ENCODE results near the gene ITPR1. TPM values are rescaled to one million over a fixed set of nuclear protein-coding genes. Genes with fewer than 3 reads are reported as not detected.

ITPR1 gene
- total and polyA plus RNA-seq, 3 donors from 2014 or later = 26.5 to 129 (median 59.7) TPM

DNA sequence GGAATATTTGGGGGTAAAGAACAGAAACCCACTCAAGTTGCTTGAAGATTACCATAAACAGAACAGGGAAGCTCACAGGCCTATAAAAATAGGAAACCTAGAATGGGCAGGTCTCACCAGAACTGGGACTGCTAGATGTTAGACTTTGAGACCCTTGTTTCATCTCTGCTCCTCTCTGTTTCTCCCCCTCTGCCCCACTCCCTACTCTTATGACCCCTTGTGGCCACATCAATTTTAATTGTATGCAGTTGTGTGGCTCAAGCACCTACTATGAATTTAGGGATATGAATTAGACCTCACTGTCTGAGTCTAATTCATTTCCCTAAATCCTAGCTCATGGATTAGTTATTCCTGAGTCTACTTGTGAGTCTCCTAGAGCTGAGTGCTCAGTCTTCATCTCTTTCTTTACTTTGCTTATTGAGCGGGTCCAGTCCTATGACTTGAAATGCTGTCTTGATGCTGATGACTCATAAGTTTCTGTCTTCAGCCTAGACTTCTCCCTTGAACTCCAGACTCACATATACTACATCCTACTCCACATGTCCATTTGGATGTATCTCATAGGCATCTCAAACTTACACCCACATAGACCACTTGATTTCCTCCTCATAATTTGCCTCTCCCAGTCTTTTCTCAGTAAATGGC lies 78.7 kb downstream of the ITPR1 start:
- intact Hi-C loops (cut with DNase I; ENCODE audit: low total_unique reads) = no loop called here
- no peaks in the 10 kb centered on the region for H3K9me3 ChIP-seq
- WGBS, 2 donors = 96 to 100% methylated on average over 1 of the region's 1 CpG

DNA sequence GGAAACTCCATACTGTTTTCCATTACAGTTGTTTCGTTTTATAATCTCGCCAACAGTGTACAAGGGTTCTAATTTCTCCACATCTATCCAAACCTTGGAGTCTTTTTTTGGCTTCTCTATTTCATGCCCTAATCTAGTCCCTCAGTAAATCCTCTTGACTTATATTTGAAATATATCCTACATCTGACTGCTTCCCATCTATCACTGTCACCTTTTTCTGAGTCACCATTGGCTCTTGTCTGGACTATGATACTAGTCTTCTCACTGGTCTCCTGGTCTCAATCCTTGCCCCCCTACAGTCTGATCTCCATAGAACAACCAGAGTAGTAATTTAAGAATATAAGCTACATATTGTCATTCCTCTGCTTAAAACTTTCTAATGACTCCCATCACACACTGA lies 80.0 kb downstream of the ITPR1 start:
- no peak for DNase-seq
- Histone ChIP-seq H3K27ac (no peak overlapping the region), H3K4me3 (no peak overlapping the region), H3K36me3 (ENCODE audit: low read depth, missing control alignments) (no peaks in the 10 kb centered on the region), H3K9me3 (no peaks in the 10 kb centered on the region), H3K27me3 (no peaks in the 10 kb centered on the region), H3K4me1 (no peaks in the 10 kb centered on the region)
- WGBS, 2 donors = 94 to 96% methylated on average over 2 of the region's 2 CpGs
- intact Hi-C loops (cut with DNase I; ENCODE audit: low total_unique reads) = no loop called here
- TF ChIP-seq, protein P1, sequence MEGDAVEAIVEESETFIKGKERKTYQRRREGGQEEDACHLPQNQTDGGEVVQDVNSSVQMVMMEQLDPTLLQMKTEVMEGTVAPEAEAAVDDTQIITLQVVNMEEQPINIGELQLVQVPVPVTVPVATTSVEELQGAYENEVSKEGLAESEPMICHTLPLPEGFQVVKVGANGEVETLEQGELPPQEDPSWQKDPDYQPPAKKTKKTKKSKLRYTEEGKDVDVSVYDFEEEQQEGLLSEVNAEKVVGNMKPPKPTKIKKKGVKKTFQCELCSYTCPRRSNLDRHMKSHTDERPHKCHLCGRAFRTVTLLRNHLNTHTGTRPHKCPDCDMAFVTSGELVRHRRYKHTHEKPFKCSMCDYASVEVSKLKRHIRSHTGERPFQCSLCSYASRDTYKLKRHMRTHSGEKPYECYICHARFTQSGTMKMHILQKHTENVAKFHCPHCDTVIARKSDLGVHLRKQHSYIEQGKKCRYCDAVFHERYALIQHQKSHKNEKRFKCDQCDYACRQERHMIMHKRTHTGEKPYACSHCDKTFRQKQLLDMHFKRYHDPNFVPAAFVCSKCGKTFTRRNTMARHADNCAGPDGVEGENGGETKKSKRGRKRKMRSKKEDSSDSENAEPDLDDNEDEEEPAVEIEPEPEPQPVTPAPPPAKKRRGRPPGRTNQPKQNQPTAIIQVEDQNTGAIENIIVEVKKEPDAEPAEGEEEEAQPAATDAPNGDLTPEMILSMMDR (IDR thresholded peaks at IDR 0.05) = no peak
- TF ChIP-seq POLR2A (IDR thresholded peaks at IDR 0.05) = no peak

More for the DNA sequence above, 78.7 kb downstream of the ITPR1 start:
- Histone ChIP-seq H3K4me3 (no peak overlapping the region), H3K36me3 (ENCODE audit: low read depth, missing control alignments) (no peaks in the 10 kb centered on the region), H3K27me3 (no peaks in the 10 kb centered on the region), H3K4me1 (no peaks in the 10 kb centered on the region), H3K27ac (no peak overlapping the region)
- TF ChIP-seq POLR2A (IDR thresholded peaks at IDR 0.05) = no peak
- DNase-seq = no peak

GRCh38 chr3:4574426-4574965 lies 81.3 kb downstream of the ITPR1 start:
- Histone ChIP-seq H3K9me3 (no peaks in the 10 kb centered on the region), H3K4me3 (no peak overlapping the region), H3K36me3 (ENCODE audit: low read depth, missing control alignments) (no peaks in the 10 kb centered on the region), H3K27me3 (no peaks in the 10 kb centered on the region), H3K27ac (no peak overlapping the region), H3K4me1 (no peaks in the 10 kb centered on the region)
- 91 to 92% methylated on average over 6 of the region's 6 CpGs for WGBS, 2 donors
- DNase-seq = no peak
- TF ChIP-seq, protein P1 (IDR thresholded peaks at IDR 0.05) = no peak
- no peak for TF ChIP-seq POLR2A (IDR thresholded peaks at IDR 0.05)
- intact Hi-C loops (cut with DNase I; ENCODE audit: low total_unique reads) = no loop called here

- H3K9me3 ChIP-seq = no peaks in the 10 kb centered on the region
- no peak for DNase-seq
- peaks cover 4% of the 10 kb centered on the region for H3K4me1 ChIP-seq
- no peak overlapping the region for H3K27ac ChIP-seq
- no peak overlapping the region for H3K4me3 ChIP-seq
- H3K27me3 ChIP-seq = no peaks in the 10 kb centered on the region
- no peak for TF ChIP-seq POLR2A (IDR thresholded peaks at IDR 0.05)
- TF ChIP-seq, protein P1 (IDR thresholded peaks at IDR 0.05) = no peak
- no peaks in the 10 kb centered on the region for H3K36me3 ChIP-seq (ENCODE audit: low read depth, missing control alignments)
- intact Hi-C loops (cut with DNase I; ENCODE audit: low total_unique reads) = no loop called here
These were observed 82.2 kb downstream of the ITPR1 start for GRCh38 chr3:4575381-4575780.

DNA sequence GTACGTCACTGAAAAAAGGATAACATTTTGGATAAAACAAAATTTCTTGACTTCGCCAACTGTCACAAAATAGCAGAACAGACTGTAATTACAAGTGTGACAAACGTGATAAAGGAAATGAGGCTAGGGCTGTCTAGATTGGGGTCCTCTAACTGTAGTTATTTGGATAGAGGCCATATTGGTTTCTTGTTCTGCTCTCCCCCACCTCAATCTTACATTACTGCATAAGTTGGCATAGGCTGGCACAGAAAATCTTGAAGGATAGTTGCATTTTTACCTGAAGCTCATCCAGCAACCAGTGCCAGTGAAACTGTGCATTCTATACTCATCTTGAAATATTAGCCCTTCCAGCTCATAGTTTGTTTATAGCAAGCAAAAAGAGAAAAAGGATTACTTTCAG lies 84.6 kb downstream of the ITPR1 start:
- peaks cover 26% of the 10 kb centered on the region for H3K4me1 ChIP-seq
- no peaks in the 10 kb centered on the region for H3K27me3 ChIP-seq
- DNase-seq = no peak
- intact Hi-C loops (cut with DNase I; ENCODE audit: low total_unique reads) = no loop called here
- H3K4me3 ChIP-seq = no peak overlapping the region
- H3K9me3 ChIP-seq = no peaks in the 10 kb centered on the region
- H3K27ac ChIP-seq = no peak overlapping the region
- TF ChIP-seq POLR2A (IDR thresholded peaks at IDR 0.05) = no peak
- TF ChIP-seq, protein P1 (IDR thresholded peaks at IDR 0.05) = no peak
- no peaks in the 10 kb centered on the region for H3K36me3 ChIP-seq (ENCODE audit: low read depth, missing control alignments)
- 49 to 65% methylated on average over 3 of the region's 3 CpGs for WGBS, 2 donors
